Measurements from ENCODE around the gene CYP26A1. TPM values are rescaled to one million over a fixed set of nuclear protein-coding genes. Genes with fewer than 3 reads are reported as not detected.
"Not testable (repeated sequence)": the region's sequence is repeated elsewhere in the genome, so short reads cannot be mapped to it uniquely, and the experiment has no call there.

Gene CYP26A1
- total and polyA plus RNA-seq, 7 donors, result 0.04 TPM; not detected in 6

GRCh38 chr10:93095225-93095624 is 21.5 kb downstream of the CYP26A1 start:
- no peaks in the 10 kb centered on the region for H3K36me3 ChIP-seq (ENCODE audit: insufficient read depth in 1 of 2, low read depth in 1 of 2)
- ATAC-seq, result no peak
- DNase-seq, result no peak
- no peak for TF ChIP-seq CTCF (IDR thresholded peaks at IDR 0.05)
- no peaks in the 10 kb centered on the region for H3K9me3 ChIP-seq
- H3K27ac ChIP-seq, result no peak overlapping the region
- intact Hi-C loops (cut with DNase I), result no loop called here
- WGBS, 3 donors, result 38 to 44% (median 42%) methylated on average over 1 of the region's 1 CpG
- H3K4me1 ChIP-seq, result no peaks in the 10 kb centered on the region
- no peaks in the 10 kb centered on the region for H3K27me3 ChIP-seq (ENCODE audit: insufficient read depth in 3 of 3, low read length in 2 of 3)
- no peak overlapping the region for H3K4me3 ChIP-seq

DNA sequence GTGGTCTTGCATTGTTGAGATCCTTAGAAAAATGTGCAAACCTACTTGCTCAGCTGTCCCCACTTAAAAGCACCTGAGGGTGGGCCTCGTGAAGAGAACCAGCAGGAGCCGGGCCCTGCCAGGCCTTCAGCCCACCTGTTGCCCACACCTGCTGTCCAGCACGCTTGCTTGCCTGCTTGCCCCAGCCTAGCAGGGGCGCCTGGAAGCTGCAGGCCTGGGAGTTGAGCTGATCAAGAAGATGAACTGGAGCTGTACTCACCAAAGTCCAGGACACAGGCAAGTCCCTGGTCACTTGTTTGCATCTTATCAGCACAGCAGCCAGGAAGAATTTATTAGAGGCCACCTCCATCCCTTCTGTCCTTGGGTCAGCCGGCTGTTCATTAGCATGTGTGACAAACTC is 23.2 kb downstream of the CYP26A1 start:
- intact Hi-C loops (cut with DNase I), result no loop called here
- WGBS, 3 donors, result 53 to 59% (median 57%) methylated on average over 5 of the region's 5 CpGs

GRCh38 chr10:93097386-93097785 is 23.7 kb downstream of the CYP26A1 start:
- Histone ChIP-seq H3K9me3 (no peaks in the 10 kb centered on the region), H3K4me1 (no peaks in the 10 kb centered on the region), H3K27ac (no peak overlapping the region), H3K4me3 (no peak overlapping the region), H3K36me3 (ENCODE audit: insufficient read depth in 1 of 2, low read depth in 1 of 2) (no peaks in the 10 kb centered on the region), H3K27me3 (ENCODE audit: insufficient read depth in 3 of 3, low read length in 2 of 3) (no peaks in the 10 kb centered on the region)
- no peak for TF ChIP-seq CTCF (IDR thresholded peaks at IDR 0.05)
- intact Hi-C loops (cut with DNase I), result no loop called here
- ATAC-seq (no peak), DNase-seq (no peak)
- WGBS, 3 donors, result 71 to 79% (median 79%) methylated on average over 9 of the region's 9 CpGs

More for the DNA sequence above, 23.2 kb downstream of the CYP26A1 start:
- Histone ChIP-seq H3K27me3 (ENCODE audit: insufficient read depth in 3 of 3, low read length in 2 of 3) (no peaks in the 10 kb centered on the region), H3K4me3 (no peak overlapping the region), H3K4me1 (no peaks in the 10 kb centered on the region), H3K27ac (no peak overlapping the region), H3K36me3 (ENCODE audit: insufficient read depth in 1 of 2, low read depth in 1 of 2) (no peaks in the 10 kb centered on the region), H3K9me3 (no peaks in the 10 kb centered on the region)
- TF ChIP-seq CTCF (IDR thresholded peaks at IDR 0.05), result no peak
- DNase-seq (no peak), ATAC-seq (no peak)

DNA sequence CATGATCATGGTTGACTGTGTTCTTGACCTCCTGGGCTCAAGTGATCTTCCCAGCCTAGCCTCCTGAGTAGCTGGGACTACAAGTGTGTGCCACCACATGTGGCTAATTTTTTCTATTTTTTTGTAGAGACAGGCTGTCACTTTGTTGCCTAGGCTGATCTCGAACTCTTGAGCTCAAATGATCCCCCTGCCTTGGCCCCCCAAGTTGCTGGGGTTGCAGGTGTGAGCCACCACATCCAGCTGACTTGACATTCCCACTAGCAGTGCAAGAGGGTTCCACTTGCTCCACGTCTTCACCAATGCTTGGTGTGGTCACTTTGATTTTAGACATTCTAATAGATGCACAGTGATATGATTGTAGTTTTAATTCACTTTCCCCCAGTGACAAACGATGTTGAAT is 25.1 kb downstream of the CYP26A1 start:
- no peak overlapping the region for H3K27ac ChIP-seq
- H3K9me3 ChIP-seq, result no peaks in the 10 kb centered on the region
- no peaks in the 10 kb centered on the region for H3K4me1 ChIP-seq
- WGBS, 3 donors, result 78 to 83% (median 83%) methylated on average over 3 of the region's 3 CpGs
- no peaks in the 10 kb centered on the region for H3K36me3 ChIP-seq (ENCODE audit: insufficient read depth in 1 of 2, low read depth in 1 of 2)
- no peak for ATAC-seq
- DNase-seq, result no peak
- no peak overlapping the region for H3K4me3 ChIP-seq
- intact Hi-C loops (cut with DNase I), result no loop called here
- no peak for TF ChIP-seq CTCF (IDR thresholded peaks at IDR 0.05)
- H3K27me3 ChIP-seq (ENCODE audit: insufficient read depth in 3 of 3, low read length in 2 of 3), result no peaks in the 10 kb centered on the region

DNA sequence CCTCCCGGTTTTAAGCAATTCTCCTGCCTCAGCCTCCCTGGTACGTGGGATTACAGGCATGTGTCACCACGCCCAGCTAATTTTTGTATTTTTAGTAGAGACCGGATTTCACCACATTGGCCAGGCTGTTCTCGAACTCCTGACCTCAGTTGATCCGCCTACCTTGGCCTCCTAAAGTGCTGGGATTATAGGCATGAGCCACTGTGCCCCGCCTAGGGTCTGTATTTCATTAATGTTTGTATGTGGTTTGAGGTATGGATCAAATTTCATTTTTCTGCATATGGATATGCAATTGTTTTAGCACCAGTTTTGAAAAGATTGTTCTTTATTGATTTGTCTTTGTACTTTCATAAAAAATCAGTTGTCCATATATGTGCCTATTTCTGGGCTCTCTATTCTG is 26.0 kb downstream of the CYP26A1 start:
- Histone ChIP-seq H3K4me1 (no peaks in the 10 kb centered on the region), H3K4me3 (no peak overlapping the region), H3K9me3 (no peaks in the 10 kb centered on the region), H3K36me3 (ENCODE audit: insufficient read depth in 1 of 2, low read depth in 1 of 2) (no peaks in the 10 kb centered on the region), H3K27me3 (ENCODE audit: insufficient read depth in 3 of 3, low read length in 2 of 3) (no peaks in the 10 kb centered on the region), H3K27ac (no peak overlapping the region)
- ATAC-seq, result no peak
- WGBS, 3 donors, result 79 to 84% (median 84%) methylated on average over 7 of the region's 7 CpGs
- TF ChIP-seq CTCF (IDR thresholded peaks at IDR 0.05), result no peak
- no peak for DNase-seq
- intact Hi-C loops (cut with DNase I), result no loop called here

- H3K36me3 ChIP-seq (ENCODE audit: insufficient read depth in 1 of 2, low read depth in 1 of 2); H3K4me1 ChIP-seq; H3K27ac ChIP-seq; H3K4me3 ChIP-seq; H3K9me3 ChIP-seq; ATAC-seq; H3K27me3 ChIP-seq (ENCODE audit: insufficient read depth in 3 of 3, low read length in 2 of 3); intact Hi-C loops (cut with DNase I); DNase-seq: not testable (repeated sequence)
- 91 to 96% (median 94%) methylated on average over 3 of the region's 3 CpGs for WGBS, 3 donors
Observed at GRCh38 chr10:93101148-93101547, 27.5 kb downstream of the CYP26A1 start.

Data from psoas muscle (tissue), 8 donors.